HepG2 (cell line): ENCODE data around the gene ASPHD1. TPM values are rescaled to one million over a fixed set of nuclear protein-coding genes. Genes with fewer than 3 reads are reported as not detected.

Experiments
- CBX2 ChIP-seq, 2 experiments: fragments of 200-600 bp in 1 of 2; sonication (generic); formaldehyde crosslinking in 1 of 2; IDR thresholded peaks; 2 replicates each; pipeline versions ENCODE4 v1.7.0 to v1.8.1; 2018 to 2022; ENCODE audit warnings: low read depth in 2 of 2, low read length in 1 of 2, mild to moderate bottlenecking in 1 of 2, missing genetic modification reagents in 1 of 2
- FOSL2 ChIP-seq: sonication (generic); formaldehyde crosslinking; IDR thresholded peaks from 2 replicates; pipeline ENCODE4 v1.4.0; 2020; ENCODE audit warnings: missing genetic modification reagents
- HCFC1 ChIP-seq: fragments of 150-350 bp; IDR thresholded peaks from 2 replicates; pipeline ENCODE4 v1.6.1; 2014; ENCODE audit warnings: low read depth, low read length
- IKZF1 ChIP-seq: fragments of 450-650 bp; IDR thresholded peaks from 2 replicates; pipeline ENCODE4 v1.7.1; 2016
- MTF2 ChIP-seq: sonication (generic); formaldehyde crosslinking; IDR thresholded peaks from 2 replicates; pipeline ENCODE4 v1.5.0; 2020; ENCODE audit warnings: missing genetic modification reagents, borderline replicate concordance
- RELA ChIP-seq: sonication (generic); formaldehyde crosslinking; IDR thresholded peaks from 2 replicates; pipeline ENCODE4 v1.4.0; 2020; ENCODE audit warnings: missing genetic modification reagents
- TCF7L2 ChIP-seq: IDR thresholded peaks from 2 replicates; pipeline ENCODE4 v1.6.1; 2011; ENCODE audit warnings: mild to moderate bottlenecking, low read depth, low read length, moderate library complexity
- ZNF558 ChIP-seq: sonication (generic); formaldehyde crosslinking; IDR thresholded peaks from 2 replicates; pipeline ENCODE4 v1.9.0; 2022; ENCODE audit warnings: mild to moderate bottlenecking, missing genetic modification reagents, borderline replicate concordance
- ZNF619 ChIP-seq: sonication (generic); formaldehyde crosslinking; IDR thresholded peaks from 2 replicates; pipeline ENCODE4 v1.4.0; 2020; ENCODE audit warnings: mild to moderate bottlenecking, missing genetic modification reagents
- ZNF629 ChIP-seq: sonication (generic); formaldehyde crosslinking; conservative IDR thresholded peaks from 2 replicates; pipeline ENCODE4 v1.5.0; 2020; ENCODE audit warnings: missing genetic modification reagents
- polyA plus RNA-seq, 8 experiments: library from polyadenylated mRNA; depleted of rRNA in 3 of 8; stranded (reverse) in 7 of 8; unstranded in 1 of 8; fragments of >200 nt; fragmentation: Illumina TruSeq in 4 of 8; extraction: Trizol in 4 of 8; gene quantifications; 2 replicates each; pipeline versions ENCODE4 v1.2.1 to v1.2.3, GENCODE V29; 2011 to 2016; ENCODE audit warnings: low read depth in 4 of 8, missing spikeins in 1 of 8, mixed read lengths in 1 of 8; ENCODE audit not compliant: insufficient read depth in 1 of 8
- total RNA-seq, 5 experiments: library from RNA; depleted of rRNA; stranded (reverse); fragments of >200 nt; fragmentation: Illumina TruSeq; extraction: Trizol; gene quantifications; 2 replicates each; pipeline ENCODE4 v1.2.3, GENCODE V29; 2016; ENCODE audit warnings: low read depth in 1 of 5
- TF ChIP-seq, protein P1 (sequence below), 2 experiments: sonication (generic) in 1 of 2; formaldehyde crosslinking in 1 of 2; IDR thresholded peaks; 2 replicates each; pipeline versions ENCODE4 v1.6.1 to v1.9.0; 2014 to 2022; ENCODE audit warnings: antibody characterized with exemption in 1 of 2, borderline replicate concordance in 1 of 2, inconsistent platforms in 1 of 2, low read depth in 1 of 2, missing genetic modification reagents in 1 of 2
- TF ChIP-seq, protein P2 (sequence below): sonication (generic); formaldehyde crosslinking; IDR thresholded peaks from 2 replicates; pipeline ENCODE4 v1.4.0; 2020; ENCODE audit warnings: missing genetic modification reagents
- TF ChIP-seq, protein P3 (sequence below): sonication (generic); formaldehyde crosslinking; IDR thresholded peaks from 2 replicates; pipeline ENCODE4 v1.5.1; 2020; ENCODE audit warnings: mild to moderate bottlenecking, missing genetic modification reagents, borderline replicate concordance
- TF ChIP-seq, protein P4 (sequence below): sonication (generic); formaldehyde crosslinking; conservative IDR thresholded peaks from 2 replicates; pipeline ENCODE4 v1.4.0; 2020; ENCODE audit warnings: missing genetic modification reagents

ASPHD1 gene
- total and polyA plus RNA-seq, 2 of the 13 experiments (the other 11 are each of a cell fraction or from before 2014, with no cell fraction given), result 13.1 to 19.7 TPM

DNA sequence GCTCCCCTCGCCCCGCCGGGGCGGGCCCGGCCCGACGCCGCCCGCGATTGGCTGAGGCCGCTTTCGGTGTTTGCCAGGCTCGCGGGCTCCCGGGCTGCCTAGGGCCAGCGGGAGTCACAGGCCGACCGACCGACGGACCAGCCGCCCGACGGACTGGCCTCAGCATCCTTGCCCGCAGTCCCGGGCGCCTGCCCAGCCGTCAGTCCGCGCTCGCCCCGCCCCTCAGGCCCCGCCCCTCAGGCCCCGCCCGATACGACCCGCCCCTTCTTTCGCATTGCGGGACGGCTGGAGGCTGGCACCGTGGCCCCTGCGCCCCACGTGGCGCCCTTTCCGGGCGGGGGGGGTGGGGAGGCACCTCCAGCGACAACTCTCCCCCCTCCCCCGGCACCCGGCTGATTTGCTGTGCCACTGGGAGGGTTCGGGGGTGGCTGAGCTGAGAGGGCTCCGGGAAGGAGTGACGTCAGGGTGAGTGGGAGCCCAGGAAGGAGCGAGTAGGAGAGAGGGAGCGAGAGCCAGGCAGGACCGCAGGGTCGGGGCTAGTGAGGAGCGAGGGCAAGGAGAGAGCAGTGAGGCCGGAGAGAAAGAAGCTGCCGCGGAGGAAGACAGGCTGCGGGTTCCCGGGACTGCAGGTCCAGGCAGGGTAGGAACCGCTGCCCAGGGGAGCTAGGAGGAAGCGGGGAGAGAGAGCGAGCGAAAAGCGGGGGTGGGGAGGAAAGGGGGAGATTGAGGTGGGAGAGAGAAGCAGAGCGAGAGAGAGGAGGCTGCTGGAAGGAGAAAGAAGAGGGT lies at the start of gene ASPHD1 (continued):
- TF ChIP-seq TCF7L2, result no peak
- TF ChIP-seq, protein P1, sequence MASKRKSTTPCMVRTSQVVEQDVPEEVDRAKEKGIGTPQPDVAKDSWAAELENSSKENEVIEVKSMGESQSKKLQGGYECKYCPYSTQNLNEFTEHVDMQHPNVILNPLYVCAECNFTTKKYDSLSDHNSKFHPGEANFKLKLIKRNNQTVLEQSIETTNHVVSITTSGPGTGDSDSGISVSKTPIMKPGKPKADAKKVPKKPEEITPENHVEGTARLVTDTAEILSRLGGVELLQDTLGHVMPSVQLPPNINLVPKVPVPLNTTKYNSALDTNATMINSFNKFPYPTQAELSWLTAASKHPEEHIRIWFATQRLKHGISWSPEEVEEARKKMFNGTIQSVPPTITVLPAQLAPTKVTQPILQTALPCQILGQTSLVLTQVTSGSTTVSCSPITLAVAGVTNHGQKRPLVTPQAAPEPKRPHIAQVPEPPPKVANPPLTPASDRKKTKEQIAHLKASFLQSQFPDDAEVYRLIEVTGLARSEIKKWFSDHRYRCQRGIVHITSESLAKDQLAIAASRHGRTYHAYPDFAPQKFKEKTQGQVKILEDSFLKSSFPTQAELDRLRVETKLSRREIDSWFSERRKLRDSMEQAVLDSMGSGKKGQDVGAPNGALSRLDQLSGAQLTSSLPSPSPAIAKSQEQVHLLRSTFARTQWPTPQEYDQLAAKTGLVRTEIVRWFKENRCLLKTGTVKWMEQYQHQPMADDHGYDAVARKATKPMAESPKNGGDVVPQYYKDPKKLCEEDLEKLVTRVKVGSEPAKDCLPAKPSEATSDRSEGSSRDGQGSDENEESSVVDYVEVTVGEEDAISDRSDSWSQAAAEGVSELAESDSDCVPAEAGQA (IDR thresholded peaks at IDR 0.05; ENCODE audit: low read depth), result no peak
- TF ChIP-seq, protein P1 (CRISPR knock-in tag; IDR thresholded peaks at IDR 0.05; ENCODE audit: borderline replicate concordance), result no peak; the same call in 1 of the 2 replicates
- TF ChIP-seq, protein P2, sequence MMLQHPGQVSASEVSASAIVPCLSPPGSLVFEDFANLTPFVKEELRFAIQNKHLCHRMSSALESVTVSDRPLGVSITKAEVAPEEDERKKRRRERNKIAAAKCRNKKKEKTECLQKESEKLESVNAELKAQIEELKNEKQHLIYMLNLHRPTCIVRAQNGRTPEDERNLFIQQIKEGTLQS (CRISPR knock-in tag), result peak; percentile 26
- peak; percentile 75 for TF ChIP-seq FOSL2
- TF ChIP-seq ZNF629, result no peak
- TF ChIP-seq, protein P3, sequence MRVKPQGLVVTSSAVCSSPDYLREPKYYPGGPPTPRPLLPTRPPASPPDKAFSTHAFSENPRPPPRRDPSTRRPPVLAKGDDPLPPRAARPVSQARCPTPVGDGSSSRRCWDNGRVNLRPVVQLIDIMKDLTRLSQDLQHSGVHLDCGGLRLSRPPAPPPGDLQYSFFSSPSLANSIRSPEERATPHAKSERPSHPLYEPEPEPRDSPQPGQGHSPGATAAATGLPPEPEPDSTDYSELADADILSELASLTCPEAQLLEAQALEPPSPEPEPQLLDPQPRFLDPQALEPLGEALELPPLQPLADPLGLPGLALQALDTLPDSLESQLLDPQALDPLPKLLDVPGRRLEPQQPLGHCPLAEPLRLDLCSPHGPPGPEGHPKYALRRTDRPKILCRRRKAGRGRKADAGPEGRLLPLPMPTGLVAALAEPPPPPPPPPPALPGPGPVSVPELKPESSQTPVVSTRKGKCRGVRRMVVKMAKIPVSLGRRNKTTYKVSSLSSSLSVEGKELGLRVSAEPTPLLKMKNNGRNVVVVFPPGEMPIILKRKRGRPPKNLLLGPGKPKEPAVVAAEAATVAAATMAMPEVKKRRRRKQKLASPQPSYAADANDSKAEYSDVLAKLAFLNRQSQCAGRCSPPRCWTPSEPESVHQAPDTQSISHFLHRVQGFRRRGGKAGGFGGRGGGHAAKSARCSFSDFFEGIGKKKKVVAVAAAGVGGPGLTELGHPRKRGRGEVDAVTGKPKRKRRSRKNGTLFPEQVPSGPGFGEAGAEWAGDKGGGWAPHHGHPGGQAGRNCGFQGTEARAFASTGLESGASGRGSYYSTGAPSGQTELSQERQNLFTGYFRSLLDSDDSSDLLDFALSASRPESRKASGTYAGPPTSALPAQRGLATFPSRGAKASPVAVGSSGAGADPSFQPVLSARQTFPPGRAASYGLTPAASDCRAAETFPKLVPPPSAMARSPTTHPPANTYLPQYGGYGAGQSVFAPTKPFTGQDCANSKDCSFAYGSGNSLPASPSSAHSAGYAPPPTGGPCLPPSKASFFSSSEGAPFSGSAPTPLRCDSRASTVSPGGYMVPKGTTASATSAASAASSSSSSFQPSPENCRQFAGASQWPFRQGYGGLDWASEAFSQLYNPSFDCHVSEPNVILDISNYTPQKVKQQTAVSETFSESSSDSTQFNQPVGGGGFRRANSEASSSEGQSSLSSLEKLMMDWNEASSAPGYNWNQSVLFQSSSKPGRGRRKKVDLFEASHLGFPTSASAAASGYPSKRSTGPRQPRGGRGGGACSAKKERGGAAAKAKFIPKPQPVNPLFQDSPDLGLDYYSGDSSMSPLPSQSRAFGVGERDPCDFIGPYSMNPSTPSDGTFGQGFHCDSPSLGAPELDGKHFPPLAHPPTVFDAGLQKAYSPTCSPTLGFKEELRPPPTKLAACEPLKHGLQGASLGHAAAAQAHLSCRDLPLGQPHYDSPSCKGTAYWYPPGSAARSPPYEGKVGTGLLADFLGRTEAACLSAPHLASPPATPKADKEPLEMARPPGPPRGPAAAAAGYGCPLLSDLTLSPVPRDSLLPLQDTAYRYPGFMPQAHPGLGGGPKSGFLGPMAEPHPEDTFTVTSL (CRISPR knock-in tag), result no peak
- TF ChIP-seq CBX2 (IDR thresholded peaks at IDR 0.05; ENCODE audit: low read depth, low read length), result no peak
- TF ChIP-seq CBX2 (CRISPR knock-in tag; IDR thresholded peaks at IDR 0.05; ENCODE audit: low read depth), result no peak
- peak; percentile 32; the same call in 1 of the 2 replicates for TF ChIP-seq ZNF619
- TF ChIP-seq HCFC1, result no peak; the same call in 1 of the 2 replicates
- TF ChIP-seq, protein P4, sequence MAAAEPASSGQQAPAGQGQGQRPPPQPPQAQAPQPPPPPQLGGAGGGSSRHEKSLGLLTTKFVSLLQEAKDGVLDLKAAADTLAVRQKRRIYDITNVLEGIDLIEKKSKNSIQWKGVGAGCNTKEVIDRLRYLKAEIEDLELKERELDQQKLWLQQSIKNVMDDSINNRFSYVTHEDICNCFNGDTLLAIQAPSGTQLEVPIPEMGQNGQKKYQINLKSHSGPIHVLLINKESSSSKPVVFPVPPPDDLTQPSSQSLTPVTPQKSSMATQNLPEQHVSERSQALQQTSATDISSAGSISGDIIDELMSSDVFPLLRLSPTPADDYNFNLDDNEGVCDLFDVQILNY (CRISPR knock-in tag), result no peak; the same call in 1 of the 2 replicates
- peak; percentile 59 for TF ChIP-seq RELA (CRISPR knock-in tag)
- peak; percentile 94; the same call in 1 of the 2 replicates for TF ChIP-seq ZNF558
- no peak for TF ChIP-seq MTF2
- 0 out of 2 replicates have a peak, but pooled peaks have one; percentile 25 for TF ChIP-seq IKZF1
